Astrocyte (in vitro differentiated cells and primary cell): ENCODE data around the gene TROAP.

Experiments
- EZH2 ChIP-seq: IDR thresholded peaks from 2 replicates; pipeline ENCODE4 v1.6.1; 2012; ENCODE audit warnings: mild to moderate bottlenecking, low read length, inconsistent platforms; ENCODE audit not compliant: insufficient read depth
- TF ChIP-seq, protein P1 (sequence below): IDR thresholded peaks from 2 replicates; pipeline ENCODE4 v1.5.1; 2011; ENCODE audit warnings: low read depth, mild to moderate bottlenecking, inconsistent platforms, low read length, moderate library complexity; ENCODE audit not compliant: insufficient read depth

DNA sequence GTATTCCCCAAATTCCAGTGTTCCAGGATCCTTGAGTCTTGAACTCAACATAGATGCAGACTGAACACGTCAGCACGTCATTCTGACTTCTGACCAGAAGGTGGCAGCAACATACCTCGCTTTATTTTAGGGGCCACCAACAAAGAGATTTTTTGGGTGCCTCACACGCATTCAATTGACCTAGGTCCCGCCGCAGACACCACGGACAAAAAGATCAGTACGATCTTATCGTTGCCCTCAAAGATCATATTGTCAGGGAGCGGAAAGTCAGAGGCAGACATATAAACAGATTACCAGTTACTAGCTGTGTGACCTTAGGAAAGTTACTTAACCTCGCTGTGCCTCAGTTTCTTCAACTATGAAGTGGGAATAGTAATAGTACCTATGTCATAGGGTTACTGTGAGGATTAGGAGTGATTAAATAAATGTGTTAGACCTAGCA, 34.6 kb upstream of the TROAP start:
- TF ChIP-seq, protein P1, sequence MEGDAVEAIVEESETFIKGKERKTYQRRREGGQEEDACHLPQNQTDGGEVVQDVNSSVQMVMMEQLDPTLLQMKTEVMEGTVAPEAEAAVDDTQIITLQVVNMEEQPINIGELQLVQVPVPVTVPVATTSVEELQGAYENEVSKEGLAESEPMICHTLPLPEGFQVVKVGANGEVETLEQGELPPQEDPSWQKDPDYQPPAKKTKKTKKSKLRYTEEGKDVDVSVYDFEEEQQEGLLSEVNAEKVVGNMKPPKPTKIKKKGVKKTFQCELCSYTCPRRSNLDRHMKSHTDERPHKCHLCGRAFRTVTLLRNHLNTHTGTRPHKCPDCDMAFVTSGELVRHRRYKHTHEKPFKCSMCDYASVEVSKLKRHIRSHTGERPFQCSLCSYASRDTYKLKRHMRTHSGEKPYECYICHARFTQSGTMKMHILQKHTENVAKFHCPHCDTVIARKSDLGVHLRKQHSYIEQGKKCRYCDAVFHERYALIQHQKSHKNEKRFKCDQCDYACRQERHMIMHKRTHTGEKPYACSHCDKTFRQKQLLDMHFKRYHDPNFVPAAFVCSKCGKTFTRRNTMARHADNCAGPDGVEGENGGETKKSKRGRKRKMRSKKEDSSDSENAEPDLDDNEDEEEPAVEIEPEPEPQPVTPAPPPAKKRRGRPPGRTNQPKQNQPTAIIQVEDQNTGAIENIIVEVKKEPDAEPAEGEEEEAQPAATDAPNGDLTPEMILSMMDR, result peak; percentile 92
- no peak for TF ChIP-seq EZH2
